Hepatocyte (in vitro differentiated cells): Measurements from ENCODE around the gene CDC42BPB.

ENCODE experiments used
- EZH2 ChIP-seq: fragments of 200-600 bp; sonication (generic); IDR thresholded peaks from 2 replicates; pipeline ENCODE4 v1.6.1; 2016; ENCODE audit warnings: antibody characterized with exemption, mild to moderate bottlenecking, borderline replicate concordance
- TF ChIP-seq, protein P1 (sequence below): fragments of 200-600 bp; sonication (generic); IDR thresholded peaks from 2 replicates; pipeline ENCODE4 v1.5.1; 2016; ENCODE audit warnings: antibody characterized with exemption, mild to moderate bottlenecking; ENCODE audit not compliant: poor library complexity

DNA sequence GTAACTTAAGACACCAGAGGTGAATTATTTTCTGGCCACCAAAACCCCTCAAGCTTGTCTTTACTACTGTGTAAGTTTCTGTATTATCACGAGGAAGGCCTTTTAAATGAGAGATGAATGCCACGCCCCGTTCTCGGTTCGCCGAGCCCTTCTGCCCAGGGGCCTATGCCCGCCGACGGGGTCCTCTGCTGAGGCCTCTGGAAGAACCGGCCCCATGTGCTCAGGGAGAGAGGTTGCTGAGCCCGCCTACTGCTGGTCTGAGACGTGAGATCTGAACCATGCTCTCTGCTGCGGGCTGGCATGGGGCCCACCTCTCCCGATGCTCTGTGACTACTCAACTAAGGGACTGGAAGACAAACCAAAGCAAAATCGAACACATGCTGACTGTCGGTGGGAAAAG is 113.9 kb downstream of the CDC42BPB start:
- TF ChIP-seq, protein P1, sequence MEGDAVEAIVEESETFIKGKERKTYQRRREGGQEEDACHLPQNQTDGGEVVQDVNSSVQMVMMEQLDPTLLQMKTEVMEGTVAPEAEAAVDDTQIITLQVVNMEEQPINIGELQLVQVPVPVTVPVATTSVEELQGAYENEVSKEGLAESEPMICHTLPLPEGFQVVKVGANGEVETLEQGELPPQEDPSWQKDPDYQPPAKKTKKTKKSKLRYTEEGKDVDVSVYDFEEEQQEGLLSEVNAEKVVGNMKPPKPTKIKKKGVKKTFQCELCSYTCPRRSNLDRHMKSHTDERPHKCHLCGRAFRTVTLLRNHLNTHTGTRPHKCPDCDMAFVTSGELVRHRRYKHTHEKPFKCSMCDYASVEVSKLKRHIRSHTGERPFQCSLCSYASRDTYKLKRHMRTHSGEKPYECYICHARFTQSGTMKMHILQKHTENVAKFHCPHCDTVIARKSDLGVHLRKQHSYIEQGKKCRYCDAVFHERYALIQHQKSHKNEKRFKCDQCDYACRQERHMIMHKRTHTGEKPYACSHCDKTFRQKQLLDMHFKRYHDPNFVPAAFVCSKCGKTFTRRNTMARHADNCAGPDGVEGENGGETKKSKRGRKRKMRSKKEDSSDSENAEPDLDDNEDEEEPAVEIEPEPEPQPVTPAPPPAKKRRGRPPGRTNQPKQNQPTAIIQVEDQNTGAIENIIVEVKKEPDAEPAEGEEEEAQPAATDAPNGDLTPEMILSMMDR = no peak
- no peak for TF ChIP-seq EZH2
